Measurements from ENCODE around the gene CDK8. TPM values are rescaled to one million over a fixed set of nuclear protein-coding genes. Genes with fewer than 3 reads are reported as not detected.

The CDK8 gene
- total and polyA plus RNA-seq, 2 donors (not counting 3 experiments of a cell fraction or from before 2014, with no cell fraction given): 12.2 to 13.3 TPM

- H3K4me1 ChIP-seq (ENCODE audit: control insufficient read depth, extremely low read depth, insufficient read depth, low read length): no peaks in the 10 kb centered on the region
- DNase-seq (ENCODE audit: low read depth, low spot score) (no peak), FAIRE-seq (no peak)
- dilution Hi-C loops (cut with MboI; ENCODE audit: extremely low pct_ligation_motif_present, low sequenced_read_pairs) (no loop called here), intact Hi-C loops (cut with micrococcal nuclease) (no loop called here)
- H3K4me3 ChIP-seq (replicated peaks in 1 of 3; ENCODE audit: insufficient read depth in 1 of 3, low read depth in 1 of 3, low read length in 3 of 3): no peak overlapping the region
- no TSS peak for BruUV-seq (replicated peaks)
- POLR2A ChIA-PET: no interaction called here
- H3K9ac ChIP-seq (replicated peaks; ENCODE audit: extremely low read depth, insufficient read depth, low read length): no peak overlapping the region
- H4K20me1 ChIP-seq (replicated peaks; ENCODE audit: control insufficient read depth, extremely low read depth, insufficient read depth, low read length): no peaks in the 10 kb centered on the region
- H2AFZ ChIP-seq (ENCODE audit: low read depth, low read length): no peak overlapping the region
- H3K79me2 ChIP-seq (ENCODE audit: control insufficient read depth, insufficient read depth, low read length): no peaks in the 10 kb centered on the region
- CTCF ChIA-PET: no interaction called here
- H3K9me3 ChIP-seq (replicated peaks; ENCODE audit: control insufficient read depth, insufficient read depth, low read length): no peaks in the 10 kb centered on the region
- no peak overlapping the region for H3K27ac ChIP-seq (ENCODE audit: insufficient read depth, low read depth, low read length)
- TF ChIP-seq POLR2AphosphoS5 (IDR thresholded peaks at IDR 0.05; ENCODE audit: insufficient read depth, low read depth, low read length) (no peak), MYC (IDR thresholded peaks at IDR 0.05; ENCODE audit: low read depth, low read length) (no peak), CTCF (IDR thresholded peaks at IDR 0.05; ENCODE audit: extremely low read depth in 1 of 2, insufficient read depth in 1 of 2, low read depth in 1 of 2, low read length in 2 of 2) (no peak), EZH2 (IDR thresholded peaks at IDR 0.05; ENCODE audit: borderline replicate concordance, low read depth, low read length, severe bottlenecking) (no peak), MAX (IDR thresholded peaks at IDR 0.05; ENCODE audit: insufficient read depth, insufficient read length) (no peak), FOS (IDR thresholded peaks at IDR 0.05; ENCODE audit: borderline replicate concordance, insufficient read depth, low read length) (no peak), POLR2A (IDR thresholded peaks at IDR 0.05; ENCODE audit: low read depth, low read length) (no peak), JUN (IDR thresholded peaks at IDR 0.05; ENCODE audit: borderline replicate concordance, insufficient read depth, insufficient read length, low read depth) (no peak), GATA2 (IDR thresholded peaks at IDR 0.05; ENCODE audit: insufficient read depth, insufficient read length, low read depth, low read length) (no peak)
- H3K27me3 ChIP-seq (ENCODE audit: control insufficient read depth in 2 of 2, insufficient read depth in 2 of 2, low read length in 2 of 2): peaks cover 14 to 38% of the 10 kb centered on the region in 2 experiments
- H3K36me3 ChIP-seq (ENCODE audit: control insufficient read depth in 2 of 2, extremely low read depth in 1 of 2, insufficient read depth in 2 of 2, low read length in 2 of 2): no peaks in the 10 kb centered on the region
- no peak overlapping the region for H3K4me2 ChIP-seq (ENCODE audit: insufficient read depth, low read length)
- H3K9me1 ChIP-seq (replicated peaks; ENCODE audit: control insufficient read depth, extremely low read depth, insufficient read depth, low read length): no peaks in the 10 kb centered on the region
These were observed 6.3 kb upstream of the CDK8 start for GRCh38 chr13:26247608-26248007.
